Measurements from ENCODE around the gene NCKAP5. TPM values are rescaled to one million over a fixed set of nuclear protein-coding genes. Genes with fewer than 3 reads are reported as not detected.

Gene NCKAP5
- total and polyA plus RNA-seq, 2 of the 13 experiments (the other 11 are each of a cell fraction or from before 2014, with no cell fraction given): 0.01 TPM; not detected in 1

- H3K36me3 ChIP-seq (replicated peaks in 1 of 2; ENCODE audit: control insufficient read depth in 1 of 2, insufficient read depth in 2 of 2, low read length in 2 of 2): no peaks in the 10 kb centered on the region
- POLR2A ChIA-PET: no interaction called here
- no TSS peak for BruUV-seq (replicated peaks)
- TF ChIP-seq ZNF597 (CRISPR knock-in tag; IDR thresholded peaks at IDR 0.05) (no peak), ZNF629 (CRISPR knock-in tag; conservative IDR thresholded peaks at IDR 0.05) (no peak), ZNF674 (CRISPR knock-in tag; IDR thresholded peaks at IDR 0.05; ENCODE audit: low read depth) (no peak), ZNF564 (CRISPR knock-in tag; IDR thresholded peaks at IDR 0.05) (no peak), TRIM22 (IDR thresholded peaks at IDR 0.05) (no peak), IKZF1 (IDR thresholded peaks at IDR 0.05) (no peak), PHF5A (CRISPR knock-in tag; IDR thresholded peaks at IDR 0.05; ENCODE audit: low read depth, unreplicated experiment) (no peak), JDP2 (CRISPR knock-in tag; IDR thresholded peaks at IDR 0.05; ENCODE audit: borderline replicate concordance) (no peak), REXO4 (CRISPR knock-in tag; IDR thresholded peaks at IDR 0.05; ENCODE audit: borderline replicate concordance) (no peak), ZNF770 (CRISPR knock-in tag; IDR thresholded peaks at IDR 0.05) (no peak), MLLT10 (CRISPR knock-in tag; IDR thresholded peaks at IDR 0.05) (no peak), ISL2 (CRISPR knock-in tag; IDR thresholded peaks at IDR 0.05) (no peak), IRF1 (CRISPR knock-in tag; IDR thresholded peaks at IDR 0.05; ENCODE audit: low read depth) (no peak), ZBED4 (CRISPR knock-in tag; IDR thresholded peaks at IDR 0.05; ENCODE audit: borderline replicate concordance) (no peak), RFX5 (IDR thresholded peaks at IDR 0.05; ENCODE audit: low read depth, low read length) (no peak)
- in situ Hi-C loops (cut with HindIII; ENCODE audit: extremely low pct_ligation_motif_present, low pct_unique_long_range_greater_than_20kb) (no loop called here), intact Hi-C loops (cut with micrococcal nuclease; ENCODE audit: unreplicated experiment) (no loop called here)
- peaks cover 48% of the 10 kb centered on the region for H3K9me3 ChIP-seq (ENCODE audit: low read length)
- H3K9ac ChIP-seq (ENCODE audit: insufficient read depth, low read depth, low read length): no peak overlapping the region
- H3K79me2 ChIP-seq (ENCODE audit: insufficient read depth, low read length): no peaks in the 10 kb centered on the region
- no peak overlapping the region for H3K4me3 ChIP-seq (replicated peaks in 1 of 3; ENCODE audit: insufficient read depth in 1 of 3, low read depth in 2 of 3, low read length in 3 of 3)
- ATAC-seq (no peak), FAIRE-seq (no peak), DNase-seq (ENCODE audit: low spot score) (no peak)
- no peak overlapping the region for H2AFZ ChIP-seq (ENCODE audit: low read length)
- H3K4me2 ChIP-seq (ENCODE audit: low read depth, low read length): no peak overlapping the region
- 2% methylated on average over 3 of the region's 3 CpGs for WGBS (ENCODE audit: low lambda C conversion rate)
- H3K27me3 ChIP-seq (ENCODE audit: control insufficient read depth in 1 of 2, insufficient read depth in 2 of 2, low read length in 2 of 2): no peaks in the 10 kb centered on the region
- H3K4me1 ChIP-seq (ENCODE audit: insufficient read depth, low read length): no peaks in the 10 kb centered on the region
- CTCF ChIA-PET (ENCODE audit: low intra/inter-chr PET ratio, low total read pairs): no interaction called here
- no peaks in the 10 kb centered on the region for H4K20me1 ChIP-seq (ENCODE audit: insufficient read depth, low read length)
- no peak overlapping the region for H3K27ac ChIP-seq (ENCODE audit: extremely low read length, insufficient read depth, low read length)
These were observed 514.0 kb downstream of the NCKAP5 start for GRCh38 chr2:133054297-133054696.

Measured in HepG2 (cell line).